Activated CD8-positive, alpha-beta T cell treated with anti-CD3 and anti-CD28 coated beads, Interleukin-2, amount 10 ng/mL, durations not matched to agents 7 days and 5 days (primary cell): Measurements from ENCODE around the gene PKNOX2. TPM values are rescaled to one million over a fixed set of nuclear protein-coding genes. Genes with fewer than 3 reads are reported as not detected.

Experiments used
- ATAC-seq: fragments of 150-1000 bp; cut with Tn5 transposase; one replicate; pipeline ENCODE4 v1.10.0; 2021; ENCODE audit warnings: moderate library complexity
- CTCF ChIA-PET: fragments of 350-600 bp; sonication (Branson Sonifier 250); formaldehyde crosslinking; loops from one replicate; lab custom pipeline; 2021; ENCODE audit warnings: antibody characterized with exemption; lab: Charles Lee
- POLR2A ChIA-PET: fragments of 350-600 bp; sonication (Branson Sonifier 250); formaldehyde crosslinking; loops from one replicate; lab custom pipeline; 2021; ENCODE audit warnings: antibody characterized with exemption; lab: Charles Lee
- DNase-seq: peaks from one replicate; pipeline ENCODE4 v3.0.0-alpha.2; 2020
- H3K27ac Mint-ChIP-seq: one replicate; pipeline ENCODE4 v1.8.0; 2021; ENCODE audit warnings: mild to moderate bottlenecking, mixed read lengths
- H3K27me3 Mint-ChIP-seq: one replicate; pipeline ENCODE4 v1.8.0; 2021; ENCODE audit warnings: low read depth, mixed read lengths
- H3K36me3 Mint-ChIP-seq: one replicate; pipeline ENCODE4 v1.8.0; 2021; ENCODE audit warnings: low read depth, mixed read lengths
- H3K4me1 Mint-ChIP-seq: one replicate; pipeline ENCODE4 v1.8.0; 2021; ENCODE audit warnings: low read depth, mixed read lengths
- H3K4me3 Mint-ChIP-seq: one replicate; pipeline ENCODE4 v1.8.0; 2021; ENCODE audit warnings: mild to moderate bottlenecking, mixed read lengths
- H3K9me3 Mint-ChIP-seq: one replicate; pipeline ENCODE4 v1.8.0; 2022; ENCODE audit warnings: mixed read lengths; ENCODE audit not compliant: insufficient read depth
- total RNA-seq, 2 experiments: library from RNA; stranded (reverse); gene quantifications; one replicate each; pipeline ENCODE4 v1.2.3, GENCODE V29; 2021

PKNOX2 gene
- total RNA-seq, 2 experiments from 2014 or later = not detected

DNA sequence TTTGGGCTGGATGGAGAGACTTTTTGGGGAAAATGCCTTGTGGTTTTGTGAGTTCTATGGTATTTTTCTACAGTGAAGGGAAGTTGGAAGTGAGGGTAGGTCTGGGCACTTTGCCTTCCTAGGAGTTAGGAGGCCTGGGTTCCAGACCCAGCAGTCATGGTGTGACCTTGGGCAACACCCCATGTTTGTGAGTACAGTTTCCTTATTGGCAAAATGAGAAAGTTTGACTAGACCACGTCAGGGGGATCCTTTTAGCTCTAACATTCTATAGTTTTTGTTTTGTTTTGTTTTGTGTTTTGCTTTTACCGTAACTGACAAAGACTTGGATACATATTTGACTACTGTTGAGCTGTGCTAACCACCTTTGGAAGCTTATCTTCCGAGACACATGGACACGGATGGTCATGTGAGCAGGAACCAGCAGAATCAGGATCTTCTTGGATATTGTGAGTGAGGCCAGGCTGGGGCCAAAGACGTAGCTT lies 109.0 kb downstream of the PKNOX2 start:
- ATAC-seq (no peak), DNase-seq (no peak)
- H3K27me3 Mint-ChIP-seq = no peaks in the 10 kb centered on the region
- H3K36me3 Mint-ChIP-seq = no peaks in the 10 kb centered on the region
- H3K4me3 Mint-ChIP-seq = no peak overlapping the region
- no peaks in the 10 kb centered on the region for H3K4me1 Mint-ChIP-seq
- no peak overlapping the region for H3K27ac Mint-ChIP-seq
- no peaks in the 10 kb centered on the region for H3K9me3 Mint-ChIP-seq
- POLR2A ChIA-PET = interaction anchor here (0.9 kb wide), 1 partner anchor 10 kb away, joined by 3 read pairs; no protein-coding TSS in a partner anchor
- CTCF ChIA-PET = no interaction called here

DNA sequence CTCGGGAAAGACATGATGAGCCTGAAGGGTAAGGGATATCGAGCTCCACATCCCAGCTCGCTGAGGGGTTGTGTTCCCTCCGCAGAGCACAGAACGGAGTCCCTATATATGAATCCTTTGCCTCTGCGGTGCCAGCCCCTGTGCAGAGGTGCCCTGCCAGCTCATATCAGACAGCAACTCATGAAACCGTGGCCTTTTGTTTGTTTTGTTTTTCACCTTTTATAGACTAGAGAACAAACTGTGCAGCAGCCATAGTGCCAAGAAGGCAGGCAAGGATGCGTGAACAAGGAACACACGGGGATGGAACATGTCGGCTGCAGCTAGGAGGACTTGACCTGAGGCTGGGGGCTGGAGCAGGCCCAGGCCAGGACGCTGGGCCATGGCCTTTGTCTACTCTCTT lies 109.8 kb downstream of the PKNOX2 start:
- H3K9me3 Mint-ChIP-seq = no peaks in the 10 kb centered on the region
- no peaks in the 10 kb centered on the region for H3K27me3 Mint-ChIP-seq
- no peak overlapping the region for H3K4me3 Mint-ChIP-seq
- DNase-seq (no peak), ATAC-seq (no peak)
- H3K27ac Mint-ChIP-seq = no peak overlapping the region
- ChIA-PET CTCF (no interaction called here), POLR2A (interaction anchor here (0.9 kb wide), 1 partner anchor 9 kb away, joined by 3 read pairs; no protein-coding TSS in a partner anchor)
- H3K36me3 Mint-ChIP-seq = no peaks in the 10 kb centered on the region
- no peaks in the 10 kb centered on the region for H3K4me1 Mint-ChIP-seq

DNA sequence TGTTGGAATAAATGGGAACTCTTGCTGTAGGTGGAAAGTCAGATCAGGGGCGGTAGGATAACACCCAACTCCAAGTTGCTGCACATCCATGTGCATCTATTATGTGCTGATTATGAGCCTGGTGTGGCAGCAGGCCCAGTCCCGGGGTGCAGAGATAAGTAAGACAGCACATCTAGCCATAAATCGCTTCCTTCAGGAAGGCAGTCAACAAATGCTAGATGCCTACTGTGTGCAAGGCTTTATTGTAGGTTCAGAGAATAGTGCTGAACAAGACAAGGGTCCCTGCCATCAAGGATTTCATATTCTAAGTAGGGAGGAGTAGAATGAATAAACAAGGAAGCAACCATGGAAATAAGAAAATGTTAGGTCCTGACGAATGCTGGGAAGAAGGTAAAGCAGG lies 110.2 kb downstream of the PKNOX2 start:
- H3K36me3 Mint-ChIP-seq = no peaks in the 10 kb centered on the region
- ChIA-PET CTCF (no interaction called here), POLR2A (no interaction called here)
- H3K4me1 Mint-ChIP-seq = no peaks in the 10 kb centered on the region
- no peak overlapping the region for H3K4me3 Mint-ChIP-seq
- no peaks in the 10 kb centered on the region for H3K9me3 Mint-ChIP-seq
- DNase-seq (no peak), ATAC-seq (no peak)
- no peaks in the 10 kb centered on the region for H3K27me3 Mint-ChIP-seq
- no peak overlapping the region for H3K27ac Mint-ChIP-seq

DNA sequence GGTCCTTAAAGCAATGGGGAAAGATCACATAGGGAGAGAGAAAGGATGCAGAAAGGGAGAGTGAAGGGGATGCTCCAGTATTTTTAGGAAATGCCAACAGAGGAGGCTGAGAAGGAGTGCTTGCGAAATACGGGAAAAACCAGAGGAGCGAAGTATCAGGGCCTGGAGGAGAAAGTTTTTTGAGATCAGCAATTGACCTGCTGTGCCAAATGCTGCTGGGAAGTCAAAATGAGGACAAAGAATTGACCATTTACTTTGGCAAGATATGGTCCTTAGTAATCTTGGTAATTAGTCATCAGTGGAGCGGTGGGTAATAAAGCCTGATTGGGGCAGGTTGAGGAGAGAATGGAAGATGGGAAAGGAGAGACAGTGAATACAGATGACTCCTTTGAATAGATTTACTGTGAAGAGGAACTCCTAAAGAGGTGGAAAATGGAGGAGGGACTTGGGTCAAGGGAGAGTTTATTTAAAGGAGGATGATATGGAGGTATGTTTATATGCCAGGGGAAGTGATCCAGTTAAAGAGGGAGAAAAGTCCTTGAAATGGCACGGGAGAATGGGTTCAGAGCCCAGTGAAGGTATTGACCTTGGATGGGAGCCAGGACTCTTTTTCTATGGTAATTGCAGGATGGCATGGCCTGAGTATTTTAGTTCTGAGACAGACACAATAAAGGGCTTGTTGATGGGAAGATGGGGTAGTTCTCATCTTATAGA lies 111.5 kb downstream of the PKNOX2 start:
- no peak overlapping the region for H3K27ac Mint-ChIP-seq
- DNase-seq (no peak), ATAC-seq (no peak)
- CTCF ChIA-PET = no interaction called here
- H3K4me3 Mint-ChIP-seq = no peak overlapping the region
- no peaks in the 10 kb centered on the region for H3K36me3 Mint-ChIP-seq
- H3K9me3 Mint-ChIP-seq = no peaks in the 10 kb centered on the region
- H3K27me3 Mint-ChIP-seq = no peaks in the 10 kb centered on the region
- POLR2A ChIA-PET = no interaction called here
- H3K4me1 Mint-ChIP-seq = no peaks in the 10 kb centered on the region

DNA sequence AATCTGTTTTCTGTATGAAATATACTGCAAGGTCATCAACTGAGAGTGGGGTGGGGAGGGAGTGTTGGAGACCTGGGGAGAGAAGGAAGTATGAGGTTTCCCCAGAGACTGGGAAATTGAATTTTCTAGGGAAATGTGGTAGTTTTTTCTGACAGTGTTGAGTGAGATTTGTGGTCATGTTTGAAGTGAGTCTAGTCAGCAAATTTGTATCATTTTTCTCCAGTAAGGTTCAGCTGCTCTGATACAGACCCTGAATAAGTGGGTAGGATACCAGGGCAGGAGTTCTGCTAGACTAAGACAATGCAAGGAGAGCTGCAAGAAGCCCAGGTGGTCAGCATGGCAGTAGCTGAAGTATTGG lies 112.0 kb downstream of the PKNOX2 start:
- H3K4me3 Mint-ChIP-seq = no peak overlapping the region
- CTCF ChIA-PET = no interaction called here
- ATAC-seq (no peak), DNase-seq (no peak)
- POLR2A ChIA-PET = no interaction called here
- H3K36me3 Mint-ChIP-seq = no peaks in the 10 kb centered on the region
- no peaks in the 10 kb centered on the region for H3K4me1 Mint-ChIP-seq
- no peak overlapping the region for H3K27ac Mint-ChIP-seq
- H3K9me3 Mint-ChIP-seq = no peaks in the 10 kb centered on the region
- peaks cover 3% of the 10 kb centered on the region for H3K27me3 Mint-ChIP-seq

DNA sequence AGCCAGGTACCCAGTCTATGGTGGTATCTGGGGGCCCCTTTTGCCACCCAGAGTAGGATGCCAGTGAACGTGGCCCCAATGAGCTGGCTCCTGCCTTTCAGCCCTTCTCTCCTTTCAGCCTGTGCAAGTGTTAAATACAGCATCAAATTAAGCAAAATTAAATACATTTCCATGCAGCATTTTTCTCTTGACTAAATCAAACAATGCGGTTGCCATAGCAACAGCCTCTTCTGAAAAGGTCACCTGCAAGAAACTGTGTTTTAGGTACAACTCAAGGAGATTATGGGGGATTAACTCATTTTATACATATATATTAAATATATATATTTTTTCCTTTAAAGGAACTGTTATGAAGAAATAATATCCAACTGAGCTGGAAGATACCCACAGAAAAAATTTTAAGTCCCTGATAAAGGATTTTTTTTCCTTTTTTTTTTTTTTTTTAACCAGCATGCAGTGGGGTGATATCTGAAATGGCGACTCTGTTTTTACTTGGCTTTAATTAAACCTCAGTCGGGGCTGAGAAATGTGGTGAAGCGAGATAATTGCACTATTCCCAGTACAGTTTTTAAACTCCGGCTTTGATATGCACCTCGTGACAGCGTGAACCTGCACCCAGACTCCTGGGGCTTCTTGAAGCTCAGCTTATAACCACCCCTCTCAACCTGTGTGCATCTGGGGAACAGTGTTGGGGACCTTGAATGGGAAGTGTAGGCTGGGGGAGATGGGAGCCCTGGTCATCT lies 115.3 kb downstream of the PKNOX2 start:
- ChIA-PET CTCF (no interaction called here), POLR2A (no interaction called here)
- Mint-ChIP-seq H3K27ac (no peak overlapping the region), H3K4me3 (no peak overlapping the region), H3K9me3 (no peaks in the 10 kb centered on the region), H3K36me3 (no peaks in the 10 kb centered on the region), H3K27me3 (peaks cover 4% of the 10 kb centered on the region), H3K4me1 (no peaks in the 10 kb centered on the region)
- ATAC-seq (no peak), DNase-seq (no peak)

DNA sequence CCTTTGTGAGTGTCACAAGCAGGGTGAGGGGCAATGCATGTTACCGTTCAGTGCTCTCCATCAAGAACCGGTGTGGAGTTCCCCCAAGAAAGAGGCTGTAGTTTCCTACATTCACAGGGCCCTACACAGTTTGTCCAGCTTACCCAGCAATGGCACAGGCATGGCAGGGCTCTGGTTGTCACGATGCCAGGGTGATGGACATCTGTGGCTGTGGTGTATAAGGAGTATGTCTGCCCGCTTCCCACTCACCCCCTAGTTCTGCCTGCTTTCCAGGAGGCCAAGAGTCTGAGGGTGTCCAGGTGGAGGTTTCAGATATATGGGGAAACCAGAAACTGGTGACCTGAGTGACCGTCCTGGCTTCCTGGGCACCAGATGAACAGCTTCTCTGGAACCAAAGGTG lies 116.1 kb downstream of the PKNOX2 start:
- ChIA-PET CTCF (interaction anchor here (1.5 kb wide), 1 partner anchor 65 kb away, joined by 4 read pairs; no protein-coding TSS in a partner anchor), POLR2A (no interaction called here)
- DNase-seq (no peak), ATAC-seq (no peak)
- Mint-ChIP-seq H3K27me3 (peaks cover 4% of the 10 kb centered on the region), H3K4me1 (no peaks in the 10 kb centered on the region), H3K9me3 (no peaks in the 10 kb centered on the region), H3K36me3 (no peaks in the 10 kb centered on the region), H3K4me3 (no peak overlapping the region), H3K27ac (no peak overlapping the region)

DNA sequence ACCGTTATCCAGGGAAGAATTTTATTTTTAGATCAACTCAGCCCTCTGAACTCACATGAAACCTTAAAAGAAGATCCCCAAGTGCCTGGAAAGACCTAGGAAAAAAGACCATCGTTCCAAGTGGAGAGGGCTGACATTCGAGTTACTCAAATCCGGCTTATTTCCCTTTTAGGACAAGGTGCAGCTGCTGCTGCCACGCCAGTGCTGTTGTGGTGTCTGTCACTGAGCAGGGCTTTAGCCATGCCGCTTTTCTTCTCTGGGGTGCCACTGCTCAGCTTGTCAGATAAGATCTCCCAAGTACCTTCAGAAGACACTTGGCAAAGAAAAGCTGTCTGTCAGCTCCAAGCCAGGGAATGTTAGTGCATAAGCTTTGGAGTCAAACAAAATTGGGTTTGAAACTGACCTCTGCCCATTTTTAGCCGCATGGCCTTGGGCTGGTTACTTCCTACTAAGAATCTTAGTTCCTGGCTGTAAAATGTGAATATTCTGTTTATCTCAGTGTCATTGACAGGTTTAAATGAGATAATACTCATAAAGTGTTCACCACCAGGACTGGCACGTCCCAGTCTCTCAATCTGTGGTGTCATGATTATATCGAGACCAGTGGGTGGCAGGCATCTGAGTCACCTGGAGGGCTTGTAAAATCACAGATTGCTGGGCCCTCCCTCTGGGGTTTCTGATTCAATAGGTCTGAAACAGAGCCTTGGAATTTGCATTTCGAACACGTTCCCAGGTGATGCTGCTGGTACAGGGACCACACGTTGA lies 117.5 kb downstream of the PKNOX2 start:
- DNase-seq (no peak), ATAC-seq (no peak)
- Mint-ChIP-seq H3K27ac (no peak overlapping the region), H3K9me3 (no peaks in the 10 kb centered on the region), H3K4me1 (no peaks in the 10 kb centered on the region), H3K4me3 (no peak overlapping the region), H3K36me3 (no peaks in the 10 kb centered on the region), H3K27me3 (peaks cover 6% of the 10 kb centered on the region)
- POLR2A ChIA-PET = interaction anchor here (0.7 kb wide), 1 partner anchor 28 kb away, joined by 3 read pairs; no protein-coding TSS in a partner anchor
- CTCF ChIA-PET = interaction anchor here (0.7 to 1.5 kb wide), 2 partner anchors 64 to 130 kb away, joined by 3 to 4 read pairs; no protein-coding TSS in a partner anchor

DNA sequence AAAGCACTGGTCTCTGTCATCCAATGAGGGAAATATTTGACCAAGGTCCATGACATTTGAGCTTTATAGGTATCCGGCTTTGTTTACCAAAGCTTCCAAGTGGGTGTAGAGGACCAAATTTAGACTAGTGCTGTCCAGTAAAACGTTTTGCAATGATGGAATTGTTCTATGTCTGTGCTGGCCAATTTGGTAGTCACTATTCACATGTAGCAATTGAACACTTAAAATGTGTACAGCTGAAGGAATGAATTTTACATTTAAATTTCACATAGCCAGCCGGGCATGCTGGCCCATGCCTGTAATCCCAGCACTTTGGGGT lies 118.0 kb downstream of the PKNOX2 start:
- no peaks in the 10 kb centered on the region for H3K4me1 Mint-ChIP-seq
- ATAC-seq (no peak), DNase-seq (no peak)
- ChIA-PET CTCF (no interaction called here), POLR2A (interaction anchor here (0.7 to 1.3 kb wide), 2 partner anchors 9 to 28 kb away, joined by 3 read pairs; no protein-coding TSS in a partner anchor)
- H3K36me3 Mint-ChIP-seq = no peaks in the 10 kb centered on the region
- no peak overlapping the region for H3K4me3 Mint-ChIP-seq
- H3K27me3 Mint-ChIP-seq = peaks cover 6% of the 10 kb centered on the region
- H3K27ac Mint-ChIP-seq = no peak overlapping the region
- no peaks in the 10 kb centered on the region for H3K9me3 Mint-ChIP-seq

DNA sequence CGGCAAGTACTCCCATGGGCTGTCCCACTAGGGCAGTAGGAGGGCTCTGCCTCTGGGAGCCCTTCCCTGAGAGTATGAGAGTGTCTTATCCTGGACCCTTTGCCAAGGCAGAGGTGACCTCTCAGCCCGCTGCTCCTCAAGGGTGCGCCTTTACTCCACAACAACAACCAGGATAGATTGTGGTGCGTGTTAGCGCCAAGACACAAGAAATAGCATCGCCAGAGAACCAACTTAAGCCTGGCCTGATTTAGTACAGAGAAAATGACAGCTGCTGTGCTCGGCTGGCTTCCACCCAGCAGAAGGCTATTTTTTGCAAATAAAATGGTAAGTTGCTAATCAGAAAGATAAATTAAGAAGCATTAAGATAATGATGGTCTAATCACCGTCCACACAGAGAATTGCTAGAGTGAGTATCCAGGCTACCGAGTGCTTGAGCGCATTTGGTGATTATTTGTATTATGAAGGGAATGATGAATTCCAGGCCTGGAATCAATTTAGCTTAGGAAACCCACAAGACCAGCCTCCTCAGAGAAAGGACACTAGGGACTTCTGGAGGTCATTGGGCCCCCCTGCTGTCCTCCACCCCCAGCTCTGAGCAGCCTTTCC lies 119.8 kb downstream of the PKNOX2 start:
- peaks cover 6% of the 10 kb centered on the region for H3K27me3 Mint-ChIP-seq
- ChIA-PET POLR2A (no interaction called here), CTCF (no interaction called here)
- no peaks in the 10 kb centered on the region for H3K36me3 Mint-ChIP-seq
- H3K4me3 Mint-ChIP-seq = no peak overlapping the region
- ATAC-seq (no peak), DNase-seq (no peak)
- H3K9me3 Mint-ChIP-seq = no peaks in the 10 kb centered on the region
- H3K4me1 Mint-ChIP-seq = no peaks in the 10 kb centered on the region
- H3K27ac Mint-ChIP-seq = no peak overlapping the region

DNA sequence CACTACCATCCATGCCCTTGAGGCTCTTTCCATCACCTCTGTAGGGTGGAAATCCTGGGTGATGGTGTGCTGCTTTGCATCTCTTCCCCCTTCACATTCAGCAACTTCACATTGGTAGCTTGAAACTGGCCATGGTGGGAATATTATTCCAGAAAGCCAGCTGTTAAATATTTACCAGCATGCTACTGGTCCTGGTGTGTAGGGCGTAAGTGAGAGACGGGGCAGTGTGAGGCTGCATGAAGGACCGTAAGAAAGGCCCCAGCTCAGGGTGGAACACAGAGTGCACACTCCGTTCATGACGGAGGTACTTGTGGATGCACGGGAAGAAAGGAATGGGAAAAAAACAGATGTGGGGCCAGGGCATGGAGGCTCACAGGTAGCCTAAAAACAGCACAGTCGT lies 121.3 kb downstream of the PKNOX2 start:
- Mint-ChIP-seq H3K36me3 (no peaks in the 10 kb centered on the region), H3K4me3 (no peak overlapping the region), H3K4me1 (no peaks in the 10 kb centered on the region), H3K27me3 (peaks cover 6% of the 10 kb centered on the region), H3K9me3 (no peaks in the 10 kb centered on the region), H3K27ac (no peak overlapping the region)
- POLR2A ChIA-PET = no interaction called here
- DNase-seq (no peak), ATAC-seq (no peak)
- CTCF ChIA-PET = no interaction called here
